Measurements from ENCODE around the gene TEX264. TPM values are rescaled to one million over a fixed set of nuclear protein-coding genes. Genes with fewer than 3 reads are reported as not detected.

The TEX264 gene
- total RNA-seq (10 to 100 TPM; 48.2 to 52.3 TPM), polyA plus RNA-seq (110 TPM)

- Histone ChIP-seq H3K27me3 (ENCODE audit: insufficient read depth, low read length, poor library complexity, severe bottlenecking) (no peaks in the 10 kb centered on the region), H3K4me1 (ENCODE audit: insufficient read depth, low read length) (peaks cover 62% of the 10 kb centered on the region), H3K4me3 (ENCODE audit: low read length) (peak within 1 kb of the TSS; percentile 90), H3K27ac (ENCODE audit: low read depth, low read length) (peak within 1 kb of the TSS; percentile 96), H3K9me3 (ENCODE audit: low read length) (no peaks in the 10 kb centered on the region), H3K36me3 (ENCODE audit: insufficient read depth, low read length) (peaks cover 14% of the 10 kb centered on the region)
- Mint-ChIP-seq H3K36me3 (peaks cover 6 to 24% (median 7%) of the 10 kb centered on the region in 3 donors), H3K4me3 (peak within 1 kb of the TSS; percentile 84 to 96 (median 91)), H3K27ac (peak within 1 kb of the TSS; percentile 88 to 98 (median 92)), H3K27me3 (peaks cover 0 to 2% of the 10 kb centered on the region in 2 donors), H3K9me3 (no peaks in the 10 kb centered on the region), H3K4me1 (peaks cover 62 to 72% (median 65%) of the 10 kb centered on the region in 3 donors)
- DNase-seq, result peak; percentile 94 to 97 (median 95)
- ChIA-PET CTCF (interaction anchor here (1.5 to 13.9 kb wide), 5 partner anchors 12 to 169 kb away, joined by 4 to 210 read pairs (median 17); partner anchors contain the start of genes DCAF1 and RAD54L2), POLR2A (interaction anchor here (1.3 to 2.8 kb wide), 5 partner anchors 10 to 286 kb away, joined by 4 to 26 read pairs (median 13); partner anchors contain the start of genes DCAF1 and MANF)
Measured at GRCh38 chr3:51670823-51671733, at the start of gene TEX264. Gene TEX264, plus strand, starts transcription at chr3:51671252. Its CDS starts 3,053 bp downstream, at chr3:51674305.

- Histone ChIP-seq H3K4me3 (ENCODE audit: low read length) (no peak overlapping the region), H3K4me1 (ENCODE audit: insufficient read depth, low read length) (no peaks in the 10 kb centered on the region), H3K27ac (ENCODE audit: low read depth, low read length) (no peak overlapping the region), H3K36me3 (ENCODE audit: insufficient read depth, low read length) (no peaks in the 10 kb centered on the region), H3K27me3 (ENCODE audit: insufficient read depth, low read length, poor library complexity, severe bottlenecking) (no peaks in the 10 kb centered on the region), H3K9me3 (ENCODE audit: low read length) (no peaks in the 10 kb centered on the region)
- H3K9me3 Mint-ChIP-seq, result no peaks in the 10 kb centered on the region
- POLR2A ChIA-PET, result no interaction called here
- CTCF ChIA-PET, result no interaction called here
- no peaks in the 10 kb centered on the region for H3K27me3 Mint-ChIP-seq
- peaks cover 0 to 33% (median 2%) of the 10 kb centered on the region in 3 donors for H3K36me3 Mint-ChIP-seq
- peak overlapping the region in 1 of 8 donors; percentile 47 for H3K27ac Mint-ChIP-seq
- H3K4me3 Mint-ChIP-seq, result no peak overlapping the region
- no peak for DNase-seq
- peaks cover 21 to 36% (median 31%) of the 10 kb centered on the region in 3 donors for H3K4me1 Mint-ChIP-seq
Measured at GRCh38 chr3:51622413-51622812, 48.6 kb upstream of the TEX264 start.

- Histone ChIP-seq H3K9me3 (ENCODE audit: low read length) (no peaks in the 10 kb centered on the region), H3K4me3 (ENCODE audit: low read length) (no peak overlapping the region), H3K27ac (ENCODE audit: low read depth, low read length) (no peak overlapping the region), H3K36me3 (ENCODE audit: insufficient read depth, low read length) (no peaks in the 10 kb centered on the region), H3K4me1 (ENCODE audit: insufficient read depth, low read length) (no peaks in the 10 kb centered on the region), H3K27me3 (ENCODE audit: insufficient read depth, low read length, poor library complexity, severe bottlenecking) (no peaks in the 10 kb centered on the region)
- H3K27me3 Mint-ChIP-seq, result no peaks in the 10 kb centered on the region
- H3K36me3 Mint-ChIP-seq, result peaks cover 0 to 37% (median 2%) of the 10 kb centered on the region in 3 donors
- DNase-seq, result no peak
- POLR2A ChIA-PET, result no interaction called here
- H3K4me3 Mint-ChIP-seq, result no peak overlapping the region
- H3K27ac Mint-ChIP-seq, result peak overlapping the region in 3 of 8 donors; percentile 16 to 60 (median 47)
- CTCF ChIA-PET, result no interaction called here
- no peaks in the 10 kb centered on the region for H3K9me3 Mint-ChIP-seq
- peaks cover 21 to 36% (median 30%) of the 10 kb centered on the region in 3 donors for H3K4me1 Mint-ChIP-seq
Measured at GRCh38 chr3:51622868-51623267, 48.2 kb upstream of the TEX264 start.

- Histone ChIP-seq H3K36me3 (ENCODE audit: insufficient read depth, low read length) (peaks cover 47% of the 10 kb centered on the region), H3K4me3 (ENCODE audit: low read length) (no peak overlapping the region), H3K27me3 (ENCODE audit: insufficient read depth, low read length, poor library complexity, severe bottlenecking) (no peaks in the 10 kb centered on the region), H3K27ac (ENCODE audit: low read depth, low read length) (no peak overlapping the region), H3K4me1 (ENCODE audit: insufficient read depth, low read length) (no peaks in the 10 kb centered on the region), H3K9me3 (ENCODE audit: low read length) (no peaks in the 10 kb centered on the region)
- peaks cover 0 to 4% (median 0%) of the 10 kb centered on the region in 3 donors for H3K4me1 Mint-ChIP-seq
- H3K36me3 Mint-ChIP-seq, result peaks cover 18 to 77% (median 31%) of the 10 kb centered on the region in 3 donors
- H3K27ac Mint-ChIP-seq, result peak overlapping the region in 2 of 8 donors; percentile 24 to 62
- no peaks in the 10 kb centered on the region for H3K9me3 Mint-ChIP-seq
- H3K27me3 Mint-ChIP-seq, result no peaks in the 10 kb centered on the region
- no peak overlapping the region for H3K4me3 Mint-ChIP-seq
- ChIA-PET POLR2A (no interaction called here), CTCF (interaction anchor here (0.6 kb wide), 1 partner anchor 11 kb away, joined by 3 read pairs; no protein-coding TSS in a partner anchor)
- no peak for DNase-seq
Measured at GRCh38 chr3:51630513-51630912, 40.5 kb upstream of the TEX264 start.

- H3K4me3 ChIP-seq (ENCODE audit: low read length), result no peak overlapping the region
- no peaks in the 10 kb centered on the region for H3K27me3 ChIP-seq (ENCODE audit: insufficient read depth, low read length, poor library complexity, severe bottlenecking)
- Mint-ChIP-seq H3K36me3 (peaks cover 15 to 92% (median 42%) of the 10 kb centered on the region in 3 donors), H3K27me3 (no peaks in the 10 kb centered on the region), H3K27ac (peak overlapping the region in 2 of 8 donors; percentile 61 to 83), H3K4me3 (peak overlapping the region in 1 of 7 donors; percentile 13), H3K4me1 (peaks cover 0 to under 1% (median 0%) of the 10 kb centered on the region in 3 donors), H3K9me3 (no peaks in the 10 kb centered on the region)
- no peak for DNase-seq
- POLR2A ChIA-PET, result no interaction called here
- no peaks in the 10 kb centered on the region for H3K4me1 ChIP-seq (ENCODE audit: insufficient read depth, low read length)
- no peak overlapping the region for H3K27ac ChIP-seq (ENCODE audit: low read depth, low read length)
- no peaks in the 10 kb centered on the region for H3K9me3 ChIP-seq (ENCODE audit: low read length)
- peaks cover 53% of the 10 kb centered on the region for H3K36me3 ChIP-seq (ENCODE audit: insufficient read depth, low read length)
- CTCF ChIA-PET, result no interaction called here
Measured at GRCh38 chr3:51637144-51637940, 33.7 kb upstream of the TEX264 start.

- peaks cover 58% of the 10 kb centered on the region for H3K36me3 ChIP-seq (ENCODE audit: insufficient read depth, low read length)
- H3K27me3 ChIP-seq (ENCODE audit: insufficient read depth, low read length, poor library complexity, severe bottlenecking), result no peaks in the 10 kb centered on the region
- Mint-ChIP-seq H3K4me3 (no peak overlapping the region), H3K9me3 (no peaks in the 10 kb centered on the region), H3K27me3 (no peaks in the 10 kb centered on the region), H3K36me3 (peaks cover 15 to 94% (median 44%) of the 10 kb centered on the region in 3 donors), H3K4me1 (peaks cover 0 to 2% (median 0%) of the 10 kb centered on the region in 3 donors), H3K27ac (peak overlapping the region in 3 of 8 donors; percentile 22 to 61 (median 29))
- no peak for DNase-seq
- ChIA-PET CTCF (no interaction called here), POLR2A (no interaction called here)
- no peaks in the 10 kb centered on the region for H3K4me1 ChIP-seq (ENCODE audit: insufficient read depth, low read length)
- H3K4me3 ChIP-seq (ENCODE audit: low read length), result no peak overlapping the region
- no peak overlapping the region for H3K27ac ChIP-seq (ENCODE audit: low read depth, low read length)
- H3K9me3 ChIP-seq (ENCODE audit: low read length), result no peaks in the 10 kb centered on the region
Measured at GRCh38 chr3:51637941-51638471, 33.0 kb upstream of the TEX264 start.

- Histone ChIP-seq H3K27ac (ENCODE audit: low read depth, low read length) (no peak overlapping the region), H3K4me3 (ENCODE audit: low read length) (no peak overlapping the region), H3K27me3 (ENCODE audit: insufficient read depth, low read length, poor library complexity, severe bottlenecking) (no peaks in the 10 kb centered on the region), H3K9me3 (ENCODE audit: low read length) (no peaks in the 10 kb centered on the region), H3K36me3 (ENCODE audit: insufficient read depth, low read length) (peaks cover 74% of the 10 kb centered on the region), H3K4me1 (ENCODE audit: insufficient read depth, low read length) (no peaks in the 10 kb centered on the region)
- Mint-ChIP-seq H3K4me3 (no peak overlapping the region), H3K27ac (peak overlapping the region in 2 of 8 donors; percentile 32 to 66), H3K9me3 (no peaks in the 10 kb centered on the region), H3K36me3 (peaks cover 22 to 96% (median 52%) of the 10 kb centered on the region in 3 donors), H3K4me1 (peaks cover 0 to 2% (median 0%) of the 10 kb centered on the region in 3 donors), H3K27me3 (no peaks in the 10 kb centered on the region)
- ChIA-PET CTCF (interaction anchor here (0.6 to 4.2 kb wide), 7 partner anchors 33 to 159 kb away, joined by 3 to 31 read pairs (median 3); no protein-coding TSS in a partner anchor), POLR2A (no interaction called here)
- DNase-seq, result peak in 2 of 5 donors; percentile 4 to 7
Measured at GRCh38 chr3:51642462-51642861, 28.6 kb upstream of the TEX264 start.
